Activated naive CD4-positive, alpha-beta T cell treated with Interleukin-2 at 50 U/mL for 16 hours (primary cell): ENCODE data around the gene SHKBP1.

ENCODE experiments used
- DNase-seq: peaks from one replicate; pipeline ENCODE4 v3.0.0-alpha.2; 2020

Gene SHKBP1

DNA sequence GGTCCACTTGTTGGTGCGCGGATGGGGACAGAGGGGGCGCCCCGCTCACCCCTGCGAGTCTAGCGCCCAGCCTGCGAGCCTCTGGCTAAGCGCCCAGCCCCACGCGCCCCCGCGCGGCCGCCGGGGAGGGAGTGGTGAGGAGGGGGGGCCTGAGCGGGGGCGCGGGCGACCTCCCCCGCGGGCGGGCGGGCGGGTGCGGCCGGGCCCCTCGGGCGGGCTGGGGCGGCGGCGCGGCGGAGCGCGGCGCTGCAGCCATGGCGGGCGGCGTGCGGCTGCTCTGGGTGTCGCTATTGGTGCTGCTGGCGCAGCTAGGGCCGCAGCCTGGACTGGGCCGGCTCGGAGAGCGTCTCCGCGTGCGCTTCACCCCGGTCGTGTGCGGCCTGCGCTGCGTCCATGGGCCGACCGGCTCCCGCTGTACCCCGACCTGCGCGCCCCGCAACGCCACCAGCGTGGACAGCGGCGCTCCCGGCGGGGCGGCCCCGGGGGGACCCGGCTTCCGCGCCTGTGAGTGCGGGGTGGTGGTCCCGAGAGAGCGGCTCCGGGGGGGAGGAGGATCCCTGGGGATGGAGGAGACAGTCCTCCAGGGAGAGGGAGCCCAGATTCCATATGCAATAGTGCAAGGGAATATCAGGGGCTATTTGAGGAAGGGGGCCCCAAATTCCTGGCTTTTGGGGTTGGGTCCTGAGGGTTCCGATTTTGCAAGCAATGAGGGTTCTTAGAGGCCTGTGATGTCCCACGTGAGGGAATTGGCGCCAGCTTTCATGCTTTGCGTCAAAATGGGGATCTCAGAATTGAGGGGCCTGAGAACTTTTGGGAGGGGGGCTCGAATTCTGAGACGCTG, 24.7 kb downstream of the SHKBP1 start, which contains the start of gene LTBP4:
Gene LTBP4 (plus strand): TSS at position 236 of the 841 bp plus-strand sequence. CDS start 19 bp downstream, at position 255.
- DNase-seq: peak; percentile 42

DNA sequence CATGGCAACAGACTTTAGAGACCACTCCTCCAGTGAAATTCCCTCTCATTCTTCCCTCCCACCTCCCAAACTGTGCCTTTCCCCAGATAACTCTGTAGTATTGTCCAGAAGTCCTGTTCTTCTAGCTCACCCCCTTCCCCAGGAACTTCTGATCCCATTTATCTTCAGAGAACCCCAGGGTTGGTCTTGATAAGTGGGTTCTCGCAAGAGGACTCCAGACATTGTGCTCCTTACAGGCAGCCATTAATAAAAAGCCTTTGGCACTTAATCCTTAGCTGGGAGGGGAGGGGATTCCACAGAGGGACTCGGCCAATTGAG, 26.4 kb downstream of the SHKBP1 start:
- no peak for DNase-seq

GRCh38 chr19:40603389-40604170, 26.9 kb downstream of the SHKBP1 start:
- peak; percentile 98 for DNase-seq

DNA sequence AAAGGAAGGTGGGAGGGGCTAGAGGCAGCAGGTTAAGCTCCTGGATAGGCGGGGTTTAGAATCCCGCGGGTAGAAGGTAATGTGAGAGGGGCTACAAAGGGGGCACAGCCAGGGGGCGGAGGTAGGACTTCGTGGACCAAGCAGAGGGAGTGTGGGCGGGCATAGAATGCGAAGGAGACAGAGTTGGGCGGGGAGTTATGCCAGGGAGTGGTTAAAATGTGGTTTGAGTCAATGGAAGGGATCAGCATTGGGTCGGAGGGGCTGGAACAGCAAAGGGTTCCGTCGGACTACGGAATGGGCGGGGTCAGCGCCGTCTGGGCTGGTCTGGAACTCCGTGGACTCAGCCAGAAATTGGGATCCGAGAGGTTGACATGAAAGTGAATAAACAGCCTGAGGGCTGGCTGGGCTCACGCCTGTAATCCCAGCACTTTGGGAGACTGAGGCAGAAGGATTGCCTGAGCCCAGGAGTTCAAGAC, 27.5 kb downstream of the SHKBP1 start:
- DNase-seq: no peak

DNA sequence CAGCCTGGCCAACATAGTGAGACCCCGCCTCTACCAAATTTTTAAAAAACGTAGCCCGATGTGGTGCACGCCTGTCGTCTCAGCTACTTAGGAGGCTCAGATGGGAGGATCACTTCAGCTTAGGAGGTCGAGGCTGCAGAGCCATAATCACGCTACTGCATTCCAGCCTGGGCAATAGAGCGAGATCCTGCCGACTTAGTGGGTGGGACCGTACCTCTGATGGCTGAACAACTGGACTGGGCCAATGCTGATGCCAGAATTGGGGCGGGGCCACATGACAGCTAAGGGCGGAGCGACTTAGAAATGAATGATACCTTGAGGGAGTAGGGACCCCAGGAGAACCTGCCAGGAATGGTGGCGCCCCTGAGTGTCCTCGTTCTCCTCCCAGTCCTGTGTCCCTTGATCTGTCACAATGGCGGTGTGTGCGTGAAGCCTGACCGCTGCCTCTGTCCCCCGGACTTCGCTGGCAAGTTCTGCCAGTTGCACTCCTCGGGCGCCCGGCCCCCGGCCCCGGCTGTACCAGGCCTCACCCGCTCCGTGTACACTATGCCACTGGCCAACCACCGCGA, 28.1 kb downstream of the SHKBP1 start:
- peak; percentile 24 for DNase-seq

- DNase-seq: peak; percentile 81
Observed at GRCh38 chr19:40605216-40605971, 28.7 kb downstream of the SHKBP1 start.

DNA sequence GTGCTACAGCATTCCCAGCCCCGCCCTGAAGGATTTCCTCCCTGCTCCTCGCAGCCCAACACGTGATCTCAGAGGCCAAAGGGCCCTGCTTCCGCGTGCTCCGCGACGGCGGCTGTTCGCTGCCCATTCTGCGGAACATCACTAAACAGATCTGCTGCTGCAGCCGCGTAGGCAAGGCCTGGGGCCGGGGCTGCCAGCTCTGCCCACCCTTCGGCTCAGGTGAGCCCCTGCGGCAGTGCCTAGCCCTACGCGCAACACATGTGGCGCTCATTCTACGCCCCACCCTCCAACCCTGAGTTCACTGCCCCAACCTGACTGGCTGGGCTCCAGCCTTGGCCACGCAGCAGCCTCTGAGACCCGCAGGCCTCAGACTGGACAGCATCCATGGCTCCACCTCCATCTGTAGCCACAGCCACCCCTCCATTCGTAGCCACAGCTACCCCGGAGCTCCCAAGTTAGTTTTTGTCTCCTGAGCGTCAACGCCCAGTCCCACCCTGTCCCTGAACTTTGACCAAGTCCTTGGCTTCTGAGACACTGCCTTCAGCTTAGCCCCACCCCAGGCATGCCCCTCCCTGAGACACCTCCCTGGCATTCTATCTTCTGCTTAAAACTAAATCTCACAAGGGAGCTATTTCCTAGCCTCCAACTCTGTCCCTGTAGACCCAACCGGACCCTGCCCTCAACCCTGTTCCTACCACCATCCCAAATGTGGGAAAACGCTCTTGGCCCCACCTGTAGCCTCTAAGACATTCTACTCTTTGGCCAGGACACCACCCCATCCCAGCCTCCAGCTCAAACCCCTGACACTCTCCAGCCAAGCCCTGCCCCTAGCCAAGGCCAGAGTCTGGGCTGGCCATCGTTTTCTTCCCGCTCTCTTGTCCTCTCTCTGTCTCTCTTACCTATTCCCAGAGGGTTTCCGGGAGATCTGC, 30.9 kb downstream of the SHKBP1 start:
- no peak for DNase-seq

- no peak for DNase-seq
Observed at GRCh38 chr19:40608240-40608621, 31.6 kb downstream of the SHKBP1 start.

DNA sequence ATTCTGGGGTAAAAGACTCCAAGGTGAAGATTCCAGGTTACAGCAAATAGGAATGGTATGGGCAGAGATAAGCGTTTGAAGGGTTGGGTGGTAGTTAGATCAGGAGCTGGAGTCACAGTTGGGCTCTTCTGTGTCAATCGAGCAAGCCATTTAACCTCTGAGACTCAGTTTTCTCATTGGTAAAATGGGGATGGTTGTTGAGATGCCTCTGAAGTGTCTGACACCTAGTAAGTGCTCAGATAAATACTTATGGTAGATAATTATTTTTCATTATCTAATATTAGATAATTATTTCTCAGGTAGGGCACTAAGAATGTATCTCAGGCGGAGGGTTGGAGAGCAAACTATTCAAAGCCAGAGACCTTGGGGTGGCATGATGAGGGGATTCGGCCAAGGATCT, 32.3 kb downstream of the SHKBP1 start:
- DNase-seq: no peak

DNA sequence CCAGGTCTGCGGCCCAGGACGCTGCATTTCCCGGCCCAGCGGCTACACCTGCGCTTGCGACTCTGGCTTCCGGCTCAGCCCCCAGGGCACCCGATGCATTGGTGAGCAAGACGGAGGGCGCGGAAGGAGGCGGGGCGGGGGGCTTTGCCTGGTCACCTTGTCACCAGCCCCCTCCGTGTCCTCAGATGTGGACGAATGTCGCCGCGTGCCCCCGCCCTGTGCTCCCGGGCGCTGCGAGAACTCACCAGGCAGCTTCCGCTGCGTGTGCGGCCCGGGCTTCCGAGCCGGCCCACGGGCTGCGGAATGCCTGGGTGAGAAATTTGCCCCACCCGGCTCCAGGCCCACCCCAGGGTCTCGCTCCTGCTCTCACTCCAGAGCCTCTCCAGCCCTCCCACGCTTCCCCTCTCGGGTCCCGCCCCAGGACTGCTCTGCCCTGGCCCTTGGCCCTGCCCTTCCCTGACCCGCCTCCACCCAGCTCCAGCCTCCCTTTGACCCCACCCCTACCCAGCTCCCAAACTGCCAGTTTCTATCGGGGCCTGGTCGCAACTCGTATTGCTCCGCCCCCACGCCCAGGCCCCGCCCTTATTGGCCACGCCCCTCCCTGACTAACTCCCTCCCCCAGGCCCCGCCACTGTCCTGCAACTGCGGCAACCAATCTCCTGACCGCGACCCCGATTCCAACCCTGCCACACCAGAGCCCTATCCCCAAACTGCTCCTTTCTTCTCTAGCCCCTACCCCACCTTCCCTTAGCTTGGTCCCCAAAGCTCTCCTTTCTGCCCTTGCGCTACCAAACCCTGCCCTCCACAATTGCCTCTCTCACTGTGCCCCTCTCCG, 33.1 kb downstream of the SHKBP1 start:
- peak; percentile 91 for DNase-seq

DNA sequence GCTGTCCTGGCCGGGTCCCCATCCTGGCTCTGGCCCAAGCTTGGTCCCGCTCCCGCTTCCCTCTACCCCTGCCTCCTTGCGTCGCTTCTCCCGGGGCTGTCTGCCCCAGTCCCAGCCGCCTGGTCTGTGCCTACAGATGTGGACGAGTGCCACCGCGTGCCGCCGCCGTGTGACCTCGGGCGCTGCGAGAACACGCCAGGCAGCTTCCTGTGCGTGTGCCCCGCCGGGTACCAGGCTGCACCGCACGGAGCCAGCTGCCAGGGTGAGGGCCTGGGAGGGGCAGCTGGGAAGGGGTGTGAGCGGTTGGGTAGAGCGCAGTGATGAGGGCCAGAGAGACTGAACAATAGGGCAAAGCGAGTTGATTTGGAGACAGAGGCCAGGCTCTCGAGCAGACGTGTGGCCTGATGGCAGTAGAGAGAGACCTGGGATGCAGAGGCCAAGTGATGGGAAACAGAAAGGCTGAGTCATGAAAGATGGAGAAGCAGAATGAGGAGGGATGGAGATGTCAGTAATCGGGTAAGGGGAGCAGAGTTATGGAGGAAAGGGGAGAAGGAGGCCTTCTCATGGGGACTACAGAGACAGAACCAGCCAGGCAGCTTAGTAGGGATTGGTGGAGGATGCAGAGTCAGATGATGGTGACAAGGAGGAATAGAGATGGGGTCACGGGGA, 33.9 kb downstream of the SHKBP1 start:
- peak; percentile 64 for DNase-seq

DNA sequence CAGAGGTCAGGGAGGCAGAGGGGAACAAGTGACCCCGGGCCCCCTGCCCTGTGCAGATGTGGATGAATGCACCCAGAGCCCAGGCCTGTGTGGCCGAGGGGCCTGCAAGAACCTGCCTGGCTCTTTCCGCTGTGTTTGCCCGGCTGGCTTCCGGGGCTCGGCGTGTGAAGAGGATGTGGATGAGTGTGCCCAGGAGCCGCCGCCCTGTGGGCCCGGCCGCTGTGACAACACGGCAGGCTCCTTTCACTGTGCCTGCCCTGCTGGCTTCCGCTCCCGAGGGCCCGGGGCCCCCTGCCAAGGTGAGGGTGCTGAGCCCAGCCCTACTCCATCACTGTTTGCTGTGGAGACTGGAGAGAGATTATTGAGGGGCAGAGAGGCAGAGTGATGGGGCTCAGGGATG, 34.4 kb downstream of the SHKBP1 start:
- DNase-seq: peak; percentile 39

DNA sequence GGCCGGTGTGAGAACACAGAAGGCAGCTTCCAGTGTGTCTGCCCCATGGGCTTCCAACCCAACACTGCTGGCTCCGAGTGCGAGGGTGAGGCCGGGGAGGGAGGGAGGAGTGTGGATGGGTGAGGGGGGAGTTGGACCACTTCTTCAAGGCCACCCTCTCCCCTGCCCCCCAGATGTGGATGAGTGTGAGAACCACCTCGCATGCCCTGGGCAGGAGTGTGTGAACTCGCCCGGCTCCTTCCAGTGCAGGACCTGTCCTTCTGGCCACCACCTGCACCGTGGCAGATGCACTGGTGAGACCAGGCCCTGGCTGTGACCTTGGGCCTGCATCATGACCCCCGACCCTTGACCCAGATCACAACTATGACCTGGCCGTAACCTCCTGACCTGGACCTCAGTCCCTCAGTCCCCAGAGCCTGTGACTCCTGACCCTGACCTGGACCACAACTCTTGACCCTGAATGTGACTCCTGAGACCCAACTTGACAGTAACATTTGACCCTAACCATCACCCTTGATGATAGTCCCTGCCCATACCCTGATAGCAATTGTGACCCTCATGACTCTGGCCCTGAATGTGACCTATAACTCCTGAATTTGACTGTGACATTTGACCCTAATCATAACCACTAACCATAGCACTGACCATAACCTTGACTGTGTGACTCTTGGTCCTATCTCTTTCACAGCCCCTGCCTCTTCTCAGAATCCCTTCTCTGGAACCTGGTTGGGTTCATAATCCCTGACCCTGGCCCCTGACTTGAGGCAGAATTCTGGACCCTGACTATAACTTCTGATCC, 35.4 kb downstream of the SHKBP1 start:
- DNase-seq: no peak

DNA sequence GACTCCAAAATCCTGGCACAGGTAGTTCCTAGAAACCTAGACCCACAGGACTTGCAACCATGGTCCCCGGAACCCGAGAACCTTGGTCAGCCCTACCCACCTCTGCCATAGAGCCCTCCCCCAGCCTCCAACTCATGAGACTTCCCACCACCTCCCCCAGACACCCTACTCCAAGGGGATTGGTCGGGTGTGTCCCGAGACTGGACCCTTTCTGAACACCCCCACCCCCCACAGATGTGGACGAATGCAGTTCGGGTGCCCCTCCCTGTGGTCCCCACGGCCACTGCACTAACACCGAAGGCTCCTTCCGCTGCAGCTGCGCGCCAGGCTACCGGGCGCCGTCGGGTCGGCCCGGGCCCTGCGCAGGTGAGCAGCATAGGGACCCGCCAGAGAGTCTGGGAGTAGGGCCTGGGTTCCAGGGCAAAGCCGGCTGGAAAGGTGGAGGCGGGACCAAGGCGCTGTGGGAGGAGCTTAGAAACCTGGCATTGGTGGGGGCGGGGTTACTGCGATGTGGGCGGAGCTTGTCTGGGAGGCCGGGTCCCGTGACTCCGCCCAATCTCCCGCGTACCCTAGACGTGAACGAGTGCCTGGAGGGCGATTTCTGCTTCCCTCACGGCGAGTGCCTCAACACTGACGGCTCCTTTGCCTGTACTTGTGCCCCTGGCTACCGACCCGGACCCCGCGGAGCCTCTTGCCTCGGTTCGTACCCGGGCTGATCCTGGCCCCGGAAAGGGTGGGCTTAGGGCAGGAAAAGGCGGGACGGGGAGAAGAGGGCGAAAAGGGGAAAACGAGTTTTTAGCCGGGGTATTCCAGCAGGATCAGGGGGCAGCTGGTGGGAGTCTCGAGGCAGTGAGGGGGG, 36.4 kb downstream of the SHKBP1 start:
- peak; percentile 76 for DNase-seq

DNA sequence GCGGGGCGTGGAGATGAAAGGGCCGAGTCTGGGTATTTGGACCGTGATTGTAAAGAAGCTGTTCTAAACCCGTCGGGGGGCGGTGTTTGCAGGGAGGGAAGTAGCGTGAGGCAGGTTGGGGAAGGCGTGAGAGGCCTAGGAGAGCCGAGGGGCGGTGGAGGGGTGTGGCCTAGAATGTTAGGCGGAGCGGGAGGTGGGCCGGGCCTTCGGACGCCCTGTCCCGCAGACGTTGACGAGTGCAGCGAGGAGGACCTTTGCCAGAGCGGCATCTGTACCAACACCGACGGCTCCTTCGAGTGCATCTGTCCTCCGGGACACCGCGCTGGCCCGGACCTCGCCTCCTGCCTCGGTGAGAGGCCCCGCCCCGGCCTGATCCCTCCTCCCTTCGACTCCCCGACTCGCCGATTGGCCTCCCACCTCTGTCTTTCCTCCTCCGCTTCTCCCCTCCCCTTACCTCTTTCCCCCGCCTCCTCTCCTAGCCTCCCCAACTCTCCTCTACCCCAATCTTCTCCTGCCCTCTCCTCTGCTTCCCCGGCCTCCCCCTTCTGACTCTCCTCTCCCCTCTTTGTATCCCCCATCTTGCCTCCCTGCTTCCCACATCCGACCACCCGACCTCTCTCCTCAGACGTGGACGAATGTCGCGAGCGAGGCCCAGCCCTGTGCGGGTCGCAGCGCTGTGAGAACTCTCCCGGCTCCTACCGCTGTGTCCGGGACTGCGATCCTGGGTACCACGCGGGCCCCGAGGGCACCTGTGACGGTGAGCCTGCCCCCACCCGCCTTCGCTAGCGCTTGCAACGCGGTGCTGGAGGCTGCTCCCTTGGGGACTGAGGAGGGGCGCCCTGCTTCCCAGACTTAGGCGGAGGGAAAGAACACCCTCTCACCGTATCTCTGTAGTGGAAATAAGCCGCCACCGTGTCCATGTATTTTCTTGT, 37.3 kb downstream of the SHKBP1 start:
- peak; percentile 90 for DNase-seq

DNA sequence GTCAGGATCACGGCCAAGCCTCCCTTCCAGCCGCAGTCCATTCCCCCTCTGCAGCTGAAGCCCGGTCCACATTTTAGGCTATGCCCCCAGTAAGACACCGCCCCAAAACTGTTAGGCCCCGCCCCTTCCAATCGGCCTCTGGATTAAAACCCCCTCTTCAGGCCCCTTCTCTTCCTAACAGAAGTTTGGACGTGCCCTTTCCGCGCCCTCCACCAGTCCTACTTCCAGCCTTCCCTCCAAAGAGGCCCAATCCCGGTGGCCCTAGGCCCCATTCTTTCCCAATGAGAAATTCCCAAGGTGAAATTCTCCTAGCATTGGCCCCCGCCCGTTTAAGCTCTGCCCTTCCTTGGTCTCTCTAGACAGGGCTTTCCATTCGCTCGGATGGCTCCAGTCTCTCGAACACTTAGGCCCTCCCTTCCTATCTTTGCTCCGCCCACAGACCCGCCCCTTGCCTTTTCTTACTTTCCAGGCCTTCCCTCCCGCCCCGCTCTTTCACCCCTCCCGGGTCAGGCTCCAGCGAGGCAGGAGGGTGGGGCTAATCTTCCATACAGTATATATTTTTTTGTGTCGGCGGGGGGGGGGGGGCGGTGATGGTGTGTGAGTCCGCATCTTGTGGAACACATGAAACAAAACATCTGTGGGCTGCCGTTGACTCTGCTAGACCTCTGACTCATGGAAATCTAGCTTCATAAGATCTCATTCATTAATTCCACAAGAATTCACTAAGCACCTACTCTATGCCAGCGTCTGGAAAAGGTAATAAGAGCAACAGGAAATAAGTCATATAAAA, 38.1 kb downstream of the SHKBP1 start:
- peak; percentile 98 for DNase-seq
